Panc1 (cell line): ENCODE data around the gene PIP4K2A. TPM values are rescaled to one million over a fixed set of nuclear protein-coding genes. Genes with fewer than 3 reads are reported as not detected.

ENCODE experiments used
- ATAC-seq: fragments of 200-7000 bp; cut with Tn5 transposase; 2 replicates; pipeline ENCODE4 v1.9.1; 2020; ENCODE audit warnings: mild to moderate bottlenecking, moderate library complexity
- BruUV-seq: library from RNA; stranded (reverse); fragments of 400-500 nt; replicated peaks from 2 replicates; lab custom pipeline; 2021; lab: Mats Ljungman, UMichigan
- CTCF ChIA-PET: fragments of 300-600 bp; sonication (Branson Sonifier 250); formaldehyde crosslinking; loops from one replicate; lab custom pipeline; 2022; ENCODE audit warnings: antibody characterized with exemption; lab: Charles Lee
- POLR2A ChIA-PET: fragments of 300-600 bp; sonication (Branson Sonifier 250); formaldehyde crosslinking; loops from one replicate; lab custom pipeline; 2022; ENCODE audit warnings: antibody characterized with exemption; lab: Charles Lee
- DNase-seq: peaks from one replicate; pipeline ENCODE4 v3.0.0-alpha.2; 2010; ENCODE audit warnings: low read depth, low spot score
- H3K27ac ChIP-seq: 2 replicates; pipeline ENCODE4 v1.5.1; 2011; ENCODE audit warnings: mild to moderate bottlenecking, low read length, inconsistent platforms
- H3K27me3 ChIP-seq: fragments of 200-500 bp; sonication (Bioruptor generic); 2 replicates; pipeline ENCODE4 v1.6.0; 2014; ENCODE audit warnings: low read length, inconsistent platforms; ENCODE audit not compliant: control insufficient read depth, insufficient read depth
- H3K36me3 ChIP-seq: fragments of 200-500 bp; sonication (Bioruptor generic); 2 replicates; pipeline ENCODE4 v1.5.1; 2014; ENCODE audit warnings: inconsistent platforms, mild to moderate bottlenecking, low read length, moderate library complexity; ENCODE audit not compliant: control insufficient read depth, insufficient read depth
- H3K4me1 ChIP-seq: 2 replicates; pipeline ENCODE4 v1.5.1; 2011; ENCODE audit warnings: inconsistent platforms, mild to moderate bottlenecking, low read length, moderate library complexity; ENCODE audit not compliant: control insufficient read depth, insufficient read depth
- H3K4me3 ChIP-seq, 2 experiments: 2 replicates each; pipeline ENCODE4 v1.5.1; 2011 to 2012; ENCODE audit warnings: low read depth in 2 of 2, low read length in 2 of 2, mild to moderate bottlenecking in 2 of 2, inconsistent platforms in 1 of 2, moderate library complexity in 1 of 2
- H3K9me3 ChIP-seq: fragments of 200-500 bp; sonication (Bioruptor generic); 2 replicates; pipeline ENCODE4 v1.5.1; 2014; ENCODE audit warnings: low read depth, mild to moderate bottlenecking, inconsistent platforms, low read length, moderate library complexity; ENCODE audit not compliant: control insufficient read depth, insufficient read depth
- CTCF ChIP-seq: fragments of 450-650 bp; IDR thresholded peaks from 2 replicates; pipeline ENCODE4 v1.5.1; 2017; ENCODE audit warnings: mild to moderate bottlenecking
- POLR2AphosphoS5 ChIP-seq: IDR thresholded peaks from 2 replicates; pipeline ENCODE4 v1.6.1; 2012; ENCODE audit warnings: mild to moderate bottlenecking, low read depth, low read length, moderate library complexity
- REST ChIP-seq, 2 experiments: IDR thresholded peaks; 2 replicates each; pipeline ENCODE4 v1.6.1; 2011 to 2012; ENCODE audit warnings: low read depth in 2 of 2, control low read depth in 1 of 2, low read length in 1 of 2, mild to moderate bottlenecking in 1 of 2, moderate library complexity in 1 of 2; ENCODE audit not compliant: insufficient read depth in 1 of 2
- SIN3A ChIP-seq: IDR thresholded peaks from 2 replicates; pipeline ENCODE4 v1.6.1; 2012; ENCODE audit warnings: low read depth, mild to moderate bottlenecking, low read length, moderate library complexity, borderline replicate concordance; ENCODE audit not compliant: insufficient read depth
- TCF7L2 ChIP-seq: IDR thresholded peaks from 2 replicates; pipeline ENCODE4 v1.6.1; 2011; ENCODE audit warnings: mild to moderate bottlenecking, low read depth, low read length, inconsistent platforms
- in situ Hi-C: cut with HindIII; loops from 2 replicates; pipeline ENCODE4 v1.10.0; 2016; ENCODE audit warnings: low sequenced_read_pairs, low pct_unique_long_range_greater_than_20kb
- intact Hi-C: fragments of 100-400 bp; cut with micrococcal nuclease; formaldehyde crosslinking; loops from one replicate; pipeline ENCODE4 v1.10.0; 2022; ENCODE audit not compliant: unreplicated experiment
- total RNA-seq: library from RNA; stranded (reverse); gene quantifications from one replicate; pipeline ENCODE4 v1.2.1, GENCODE V29; 2021; ENCODE audit not compliant: unreplicated experiment

PIP4K2A gene
- total RNA-seq, 1 experiment from 2014 or later: 25.2 TPM

GRCh38 chr10:22570234-22570633 is 144.1 kb downstream of the PIP4K2A start:
- Histone ChIP-seq H3K27me3 (no peaks in the 10 kb centered on the region), H3K9me3 (no peaks in the 10 kb centered on the region), H3K36me3 (peaks cover 2% of the 10 kb centered on the region; the same call in 1 of the 2 replicates), H3K4me3 (no peak overlapping the region), H3K4me1 (no peaks in the 10 kb centered on the region), H3K27ac (no peak overlapping the region)
- intact Hi-C loops: loop anchor here (10.0 kb wide), 1 partner anchor 415 kb away; no protein-coding TSS in a partner anchor
- CTCF ChIA-PET: no interaction called here
- ATAC-seq: no peak
- DNase-seq: no peak
- BruUV-seq: TSS peak; percentile 19
- TF ChIP-seq REST (IDR thresholded peaks at IDR 0.05; ENCODE audit: insufficient read depth in 1 of 2, low read depth in 2 of 2, low read length in 1 of 2) (no peak), SIN3A (no peak), CTCF (no peak), TCF7L2 (no peak), POLR2AphosphoS5 (no peak)
- POLR2A ChIA-PET: no interaction called here
- in situ Hi-C loops: no loop called here

- peaks cover 2% of the 10 kb centered on the region; the same call in 1 of the 2 replicates for H3K36me3 ChIP-seq
- H3K27me3 ChIP-seq: no peaks in the 10 kb centered on the region
- in situ Hi-C loops: no loop called here
- no peak overlapping the region for H3K4me3 ChIP-seq
- intact Hi-C loops: no loop called here
- no peaks in the 10 kb centered on the region for H3K4me1 ChIP-seq
- H3K27ac ChIP-seq: no peak overlapping the region
- POLR2A ChIA-PET: no interaction called here
- TF ChIP-seq POLR2AphosphoS5 (no peak), TCF7L2 (no peak), SIN3A (no peak), CTCF (no peak), REST (IDR thresholded peaks at IDR 0.05; ENCODE audit: insufficient read depth in 1 of 2, low read depth in 2 of 2, low read length in 1 of 2) (no peak)
- DNase-seq (no peak), ATAC-seq (no peak)
- no TSS peak for BruUV-seq
- CTCF ChIA-PET: no interaction called here
- H3K9me3 ChIP-seq: no peaks in the 10 kb centered on the region
These were observed 145.4 kb downstream of the PIP4K2A start for GRCh38 chr10:22568928-22569327.
